ENCODE data around the gene CPNE7. TPM values are rescaled to one million over a fixed set of nuclear protein-coding genes. Genes with fewer than 3 reads are reported as not detected.

Gene CPNE7
- total RNA-seq, 3 donors from 2014 or later (not counting 1 experiment from before 2014, with no cell fraction given) = 1.1 to 1.8 (median 1.2) TPM

GRCh38 chr16:89552329-89552728 is 23.2 kb upstream of the CPNE7 start:
- Mint-ChIP-seq H3K9me3 (no peaks in the 10 kb centered on the region), H3K36me3 (no peaks in the 10 kb centered on the region), H3K4me3 (no peak overlapping the region), H3K27ac (no peak overlapping the region), H3K27me3 (ENCODE audit: low read depth in 2 of 2) (no peaks in the 10 kb centered on the region), H3K4me1 (peaks cover 0 to 2% of the 10 kb centered on the region in 2 donors)
- Histone ChIP-seq H3K27ac (ENCODE audit: low read length) (no peak overlapping the region), H3K36me3 (ENCODE audit: control insufficient read depth, insufficient read depth, low read length) (peaks cover 47% of the 10 kb centered on the region), H3K4me3 (ENCODE audit: low read length) (no peak overlapping the region), H3K4me1 (ENCODE audit: control insufficient read depth, insufficient read depth, low read length) (no peaks in the 10 kb centered on the region), H3K27me3 (ENCODE audit: control insufficient read depth, insufficient read depth, low read length) (no peaks in the 10 kb centered on the region), H3K9me3 (ENCODE audit: control insufficient read depth, insufficient read depth, low read length) (no peaks in the 10 kb centered on the region)
- DNase-seq (no peak), ATAC-seq (no peak)
- TF ChIP-seq CTCF (IDR thresholded peaks at IDR 0.05) = no peak
- WGBS (ENCODE audit: insufficient coverage) = 95% methylated on average over 22 of the region's 22 CpGs
- intact Hi-C loops (cut with micrococcal nuclease) = no loop called here

GRCh38 chr16:89552913-89553312 is 22.6 kb upstream of the CPNE7 start:
- H3K27ac ChIP-seq (ENCODE audit: low read length) = no peak overlapping the region
- Mint-ChIP-seq H3K4me1 (peaks cover 0 to 6% of the 10 kb centered on the region in 2 donors), H3K27me3 (ENCODE audit: low read depth in 2 of 2) (no peaks in the 10 kb centered on the region), H3K4me3 (no peak overlapping the region), H3K9me3 (no peaks in the 10 kb centered on the region), H3K36me3 (no peaks in the 10 kb centered on the region), H3K27ac (no peak overlapping the region)
- H3K27me3 ChIP-seq (ENCODE audit: control insufficient read depth, insufficient read depth, low read length) = no peaks in the 10 kb centered on the region
- 96% methylated on average over 13 of the region's 13 CpGs for WGBS (ENCODE audit: insufficient coverage)
- intact Hi-C loops (cut with micrococcal nuclease) = no loop called here
- DNase-seq (no peak), ATAC-seq (no peak)
- H3K36me3 ChIP-seq (ENCODE audit: control insufficient read depth, insufficient read depth, low read length) = peaks cover 47% of the 10 kb centered on the region
- no peak overlapping the region for H3K4me3 ChIP-seq (ENCODE audit: low read length)
- TF ChIP-seq CTCF (IDR thresholded peaks at IDR 0.05) = no peak
- H3K4me1 ChIP-seq (ENCODE audit: control insufficient read depth, insufficient read depth, low read length) = peaks cover 4% of the 10 kb centered on the region
- H3K9me3 ChIP-seq (ENCODE audit: control insufficient read depth, insufficient read depth, low read length) = no peaks in the 10 kb centered on the region

GRCh38 chr16:89553733-89554132 is 21.8 kb upstream of the CPNE7 start:
- no peaks in the 10 kb centered on the region for H3K9me3 ChIP-seq (ENCODE audit: control insufficient read depth, insufficient read depth, low read length)
- H3K36me3 Mint-ChIP-seq = no peaks in the 10 kb centered on the region
- intact Hi-C loops (cut with micrococcal nuclease) = no loop called here
- TF ChIP-seq CTCF (IDR thresholded peaks at IDR 0.05) = no peak
- no peaks in the 10 kb centered on the region for H3K27me3 ChIP-seq (ENCODE audit: control insufficient read depth, insufficient read depth, low read length)
- H3K9me3 Mint-ChIP-seq = no peaks in the 10 kb centered on the region
- no peaks in the 10 kb centered on the region for H3K27me3 Mint-ChIP-seq (ENCODE audit: low read depth in 2 of 2)
- H3K4me3 ChIP-seq (ENCODE audit: low read length) = no peak overlapping the region
- peaks cover 4% of the 10 kb centered on the region for H3K4me1 ChIP-seq (ENCODE audit: control insufficient read depth, insufficient read depth, low read length)
- DNase-seq = no peak
- 94% methylated on average over 18 of the region's 18 CpGs for WGBS (ENCODE audit: insufficient coverage)
- H3K27ac Mint-ChIP-seq = no peak overlapping the region
- peaks cover 0 to 6% of the 10 kb centered on the region in 2 donors for H3K4me1 Mint-ChIP-seq
- H3K27ac ChIP-seq (ENCODE audit: low read length) = no peak overlapping the region
- H3K36me3 ChIP-seq (ENCODE audit: control insufficient read depth, insufficient read depth, low read length) = peaks cover 38% of the 10 kb centered on the region
- ATAC-seq = no peak
- H3K4me3 Mint-ChIP-seq = no peak overlapping the region

GRCh38 chr16:89554343-89554742 is 21.2 kb upstream of the CPNE7 start:
- no peaks in the 10 kb centered on the region for H3K36me3 Mint-ChIP-seq
- no peak for DNase-seq
- Histone ChIP-seq H3K36me3 (ENCODE audit: control insufficient read depth, insufficient read depth, low read length) (peaks cover 35% of the 10 kb centered on the region), H3K4me1 (ENCODE audit: control insufficient read depth, insufficient read depth, low read length) (peaks cover 6% of the 10 kb centered on the region), H3K27me3 (ENCODE audit: control insufficient read depth, insufficient read depth, low read length) (no peaks in the 10 kb centered on the region), H3K4me3 (ENCODE audit: low read length) (no peak overlapping the region), H3K9me3 (ENCODE audit: control insufficient read depth, insufficient read depth, low read length) (no peaks in the 10 kb centered on the region), H3K27ac (ENCODE audit: low read length) (no peak overlapping the region)
- 95% methylated on average over 12 of the region's 12 CpGs for WGBS (ENCODE audit: insufficient coverage)
- no peak for ATAC-seq
- H3K4me3 Mint-ChIP-seq = no peak overlapping the region
- intact Hi-C loops (cut with micrococcal nuclease) = no loop called here
- no peak overlapping the region for H3K27ac Mint-ChIP-seq
- H3K4me1 Mint-ChIP-seq = peaks cover 0 to 6% of the 10 kb centered on the region in 2 donors
- H3K27me3 Mint-ChIP-seq (ENCODE audit: low read depth in 2 of 2) = no peaks in the 10 kb centered on the region
- TF ChIP-seq CTCF (IDR thresholded peaks at IDR 0.05) = no peak
- H3K9me3 Mint-ChIP-seq = no peaks in the 10 kb centered on the region

All from natural killer cell (primary cell).